Dedifferentiated amniotic fluid mesenchymal stem cell (primary cell): Measurements from ENCODE around the gene HIPK4.
A peak's percentile ranks its signal among the peaks of the same experiment; 100 is the strongest.
"Not testable (repeated sequence)": the region's sequence is repeated elsewhere in the genome, so short reads cannot be mapped to it uniquely, and the experiment has no call there.

ENCODE experiments used
- DNase-seq: peaks from one replicate; pipeline ENCODE4 v3.0.0-alpha.2; 2016; ENCODE audit errors: extremely low spot score

The HIPK4 gene

GRCh38 chr19:40390084-40390742, at the start of gene HIPK4:
Gene HIPK4, minus strand, starts transcription at chr19:40390181. Its CDS starts 279 bp downstream, at chr19:40389902.
- DNase-seq: no peak

GRCh38 chr19:40438284-40438683, 48.3 kb upstream of the HIPK4 start:
- no peak for DNase-seq

- peak; percentile 88 for DNase-seq
These were observed 43.6 kb upstream of the HIPK4 start for GRCh38 chr19:40433391-40434216.

- DNase-seq: not testable (repeated sequence)
These were observed 42.8 kb upstream of the HIPK4 start for GRCh38 chr19:40432760-40433159.

- DNase-seq: no peak
These were observed 41.7 kb upstream of the HIPK4 start for GRCh38 chr19:40431698-40432097.

GRCh38 chr19:40430242-40430641, 40.3 kb upstream of the HIPK4 start:
- DNase-seq: not testable (repeated sequence)

- DNase-seq: not testable (repeated sequence)
These were observed 38.2 kb upstream of the HIPK4 start for GRCh38 chr19:40428197-40428596.

GRCh38 chr19:40425450-40426287, 35.7 kb upstream of the HIPK4 start, which contains the start of gene SERTAD1:
Gene SERTAD1, minus strand, starts transcription at chr19:40425992. Its CDS starts 2,446 bp downstream, at chr19:40423546.
- DNase-seq: peak; percentile 99

GRCh38 chr19:40424637-40425449, 34.9 kb upstream of the HIPK4 start:
- no peak for DNase-seq

- DNase-seq: no peak
These were observed 34.0 kb upstream of the HIPK4 start for GRCh38 chr19:40423938-40424337.

- no peak for DNase-seq
These were observed 33.0 kb upstream of the HIPK4 start for GRCh38 chr19:40422748-40423566.

GRCh38 chr19:40421993-40422747, 32.2 kb upstream of the HIPK4 start:
- no peak for DNase-seq

GRCh38 chr19:40420766-40421765, 31.1 kb upstream of the HIPK4 start:
- peak; percentile 78 for DNase-seq

- DNase-seq: no peak
These were observed 30.4 kb upstream of the HIPK4 start for GRCh38 chr19:40420451-40420765.

GRCh38 chr19:40419780-40420179, 29.8 kb upstream of the HIPK4 start:
- DNase-seq: no peak

GRCh38 chr19:40419066-40419612, 29.2 kb upstream of the HIPK4 start:
- DNase-seq: no peak

GRCh38 chr19:40418040-40418439, 28.1 kb upstream of the HIPK4 start:
- no peak for DNase-seq

- no peak for DNase-seq
These were observed 27.6 kb upstream of the HIPK4 start for GRCh38 chr19:40417643-40417981.
